Activated naive CD8-positive, alpha-beta T cell treated with anti-CD3 and anti-CD28 coated beads for 36 hours (primary cell): Measurements from ENCODE around the gene ACACA. TPM values are rescaled to one million over a fixed set of nuclear protein-coding genes. Genes with fewer than 3 reads are reported as not detected.
A peak's percentile ranks its signal among the peaks of the same experiment; 100 is the strongest.
"Not testable (repeated sequence)": the region's sequence is repeated elsewhere in the genome, so short reads cannot be mapped to it uniquely, and the experiment has no call there.

Source experiments
- DNase-seq: peaks from one replicate; pipeline ENCODE4 v3.0.0; 2021
- H3K27ac Mint-ChIP-seq: one replicate; pipeline ENCODE4 v1.8.0; 2022; ENCODE audit warnings: mild to moderate bottlenecking, moderate library complexity, mixed read lengths
- H3K27me3 Mint-ChIP-seq: one replicate; pipeline ENCODE4 v1.8.0; 2022; ENCODE audit warnings: mild to moderate bottlenecking, mixed read lengths
- H3K36me3 Mint-ChIP-seq: one replicate; pipeline ENCODE4 v1.8.0; 2021; ENCODE audit warnings: mild to moderate bottlenecking, mixed read lengths
- H3K4me1 Mint-ChIP-seq: one replicate; pipeline ENCODE4 v1.8.0; 2021; ENCODE audit warnings: mixed read lengths
- H3K4me3 Mint-ChIP-seq: one replicate; pipeline ENCODE4 v1.8.0; 2022; ENCODE audit warnings: mild to moderate bottlenecking, moderate library complexity, mixed read lengths
- H3K9me3 Mint-ChIP-seq: one replicate; pipeline ENCODE4 v1.8.0; 2022; ENCODE audit warnings: mixed read lengths
- total RNA-seq, 2 experiments: library from RNA; stranded (reverse); gene quantifications; one replicate each; pipeline ENCODE4 v1.2.3, GENCODE V29; 2021

ACACA gene
- total RNA-seq, 2 experiments from 2014 or later: 68.3 to 76.3 TPM

- no peaks in the 10 kb centered on the region for H3K27me3 Mint-ChIP-seq
- H3K27ac Mint-ChIP-seq: no peak overlapping the region
- no peak overlapping the region for H3K4me3 Mint-ChIP-seq
- DNase-seq: no peak
- no peaks in the 10 kb centered on the region for H3K4me1 Mint-ChIP-seq
- H3K36me3 Mint-ChIP-seq: peaks cover 23% of the 10 kb centered on the region
- peaks cover 7% of the 10 kb centered on the region for H3K9me3 Mint-ChIP-seq
Measured at GRCh38 chr17:37082311-37082860, 324.2 kb downstream of the ACACA start.

GRCh38 chr17:37081287-37081686 is 325.3 kb downstream of the ACACA start:
- peaks cover 7% of the 10 kb centered on the region for H3K9me3 Mint-ChIP-seq
- peaks cover 14% of the 10 kb centered on the region for H3K36me3 Mint-ChIP-seq
- no peaks in the 10 kb centered on the region for H3K27me3 Mint-ChIP-seq
- H3K4me3 Mint-ChIP-seq: no peak overlapping the region
- H3K27ac Mint-ChIP-seq: peak overlapping the region; percentile 17
- DNase-seq: no peak
- H3K4me1 Mint-ChIP-seq: no peaks in the 10 kb centered on the region

GRCh38 chr17:37079735-37080134 is 326.9 kb downstream of the ACACA start:
- Mint-ChIP-seq H3K27ac (no peak overlapping the region), H3K4me1 (no peaks in the 10 kb centered on the region), H3K9me3 (peaks cover 7% of the 10 kb centered on the region), H3K27me3 (no peaks in the 10 kb centered on the region), H3K4me3 (no peak overlapping the region), H3K36me3 (peaks cover 6% of the 10 kb centered on the region)
- no peak for DNase-seq

- H3K4me1 Mint-ChIP-seq: no peaks in the 10 kb centered on the region
- no peak overlapping the region for H3K27ac Mint-ChIP-seq
- no peaks in the 10 kb centered on the region for H3K27me3 Mint-ChIP-seq
- peaks cover 7% of the 10 kb centered on the region for H3K9me3 Mint-ChIP-seq
- H3K4me3 Mint-ChIP-seq: no peak overlapping the region
- peaks cover 6% of the 10 kb centered on the region for H3K36me3 Mint-ChIP-seq
- no peak for DNase-seq
Measured at GRCh38 chr17:37079065-37079708, 327.4 kb downstream of the ACACA start.

GRCh38 chr17:37073464-37073863 is 333.2 kb downstream of the ACACA start:
- H3K27me3 Mint-ChIP-seq, H3K27ac Mint-ChIP-seq, H3K4me3 Mint-ChIP-seq, H3K36me3 Mint-ChIP-seq, DNase-seq, H3K4me1 Mint-ChIP-seq, H3K9me3 Mint-ChIP-seq: not testable (repeated sequence)

- H3K4me3 Mint-ChIP-seq: no peak overlapping the region
Measured at GRCh38 chr17:37069087-37069486, 337.5 kb downstream of the ACACA start.

GRCh38 chr17:37068266-37068665 is 338.4 kb downstream of the ACACA start:
- no peak overlapping the region for H3K27ac Mint-ChIP-seq
- DNase-seq: no peak
- no peaks in the 10 kb centered on the region for H3K36me3 Mint-ChIP-seq
- no peaks in the 10 kb centered on the region for H3K9me3 Mint-ChIP-seq
- no peaks in the 10 kb centered on the region for H3K27me3 Mint-ChIP-seq
- H3K4me1 Mint-ChIP-seq: no peaks in the 10 kb centered on the region
- no peak overlapping the region for H3K4me3 Mint-ChIP-seq

More at GRCh38 chr17:37069087-37069486, 337.5 kb downstream of the ACACA start:
- no peaks in the 10 kb centered on the region for H3K9me3 Mint-ChIP-seq
- H3K27ac Mint-ChIP-seq: no peak overlapping the region
- H3K36me3 Mint-ChIP-seq: no peaks in the 10 kb centered on the region
- H3K4me1 Mint-ChIP-seq: no peaks in the 10 kb centered on the region
- H3K27me3 Mint-ChIP-seq: no peaks in the 10 kb centered on the region
- DNase-seq: no peak

- H3K9me3 Mint-ChIP-seq: no peaks in the 10 kb centered on the region
- H3K27me3 Mint-ChIP-seq: no peaks in the 10 kb centered on the region
- no peak overlapping the region for H3K27ac Mint-ChIP-seq
- H3K4me3 Mint-ChIP-seq: no peak overlapping the region
- H3K36me3 Mint-ChIP-seq: no peaks in the 10 kb centered on the region
- no peaks in the 10 kb centered on the region for H3K4me1 Mint-ChIP-seq
- no peak for DNase-seq
Measured at GRCh38 chr17:37067555-37068111, 339.0 kb downstream of the ACACA start.

- Mint-ChIP-seq H3K4me3 (no peak overlapping the region), H3K36me3 (no peaks in the 10 kb centered on the region), H3K9me3 (no peaks in the 10 kb centered on the region), H3K27ac (no peak overlapping the region), H3K27me3 (no peaks in the 10 kb centered on the region), H3K4me1 (no peaks in the 10 kb centered on the region)
- no peak for DNase-seq
Measured at GRCh38 chr17:37066322-37067255, 340.0 kb downstream of the ACACA start.

- Mint-ChIP-seq H3K4me1 (no peaks in the 10 kb centered on the region), H3K9me3 (no peaks in the 10 kb centered on the region), H3K36me3 (no peaks in the 10 kb centered on the region), H3K27me3 (no peaks in the 10 kb centered on the region), H3K27ac (no peak overlapping the region), H3K4me3 (no peak overlapping the region)
- DNase-seq: no peak
Measured at GRCh38 chr17:37065486-37066321, 340.9 kb downstream of the ACACA start.

GRCh38 chr17:37064956-37065355 is 341.7 kb downstream of the ACACA start:
- H3K4me1 Mint-ChIP-seq: no peaks in the 10 kb centered on the region
- no peaks in the 10 kb centered on the region for H3K27me3 Mint-ChIP-seq
- H3K9me3 Mint-ChIP-seq: no peaks in the 10 kb centered on the region
- no peak overlapping the region for H3K27ac Mint-ChIP-seq
- no peak overlapping the region for H3K4me3 Mint-ChIP-seq
- no peaks in the 10 kb centered on the region for H3K36me3 Mint-ChIP-seq
- DNase-seq: no peak

GRCh38 chr17:37064206-37064605 is 342.4 kb downstream of the ACACA start:
- no peaks in the 10 kb centered on the region for H3K9me3 Mint-ChIP-seq
- no peaks in the 10 kb centered on the region for H3K36me3 Mint-ChIP-seq
- DNase-seq: no peak
- no peak overlapping the region for H3K27ac Mint-ChIP-seq
- H3K4me3 Mint-ChIP-seq: no peak overlapping the region
- H3K27me3 Mint-ChIP-seq: no peaks in the 10 kb centered on the region
- H3K4me1 Mint-ChIP-seq: no peaks in the 10 kb centered on the region

GRCh38 chr17:37062021-37062420 is 344.6 kb downstream of the ACACA start:
- no peaks in the 10 kb centered on the region for H3K27me3 Mint-ChIP-seq
- peaks cover under 1% of the 10 kb centered on the region for H3K36me3 Mint-ChIP-seq
- H3K4me1 Mint-ChIP-seq: no peaks in the 10 kb centered on the region
- no peak overlapping the region for H3K4me3 Mint-ChIP-seq
- no peak overlapping the region for H3K27ac Mint-ChIP-seq
- no peak for DNase-seq
- H3K9me3 Mint-ChIP-seq: no peaks in the 10 kb centered on the region

- no peak for DNase-seq
- H3K4me3 Mint-ChIP-seq: no peak overlapping the region
- no peaks in the 10 kb centered on the region for H3K27me3 Mint-ChIP-seq
- peaks cover 9% of the 10 kb centered on the region for H3K36me3 Mint-ChIP-seq
- H3K9me3 Mint-ChIP-seq: no peaks in the 10 kb centered on the region
- H3K27ac Mint-ChIP-seq: no peak overlapping the region
- no peaks in the 10 kb centered on the region for H3K4me1 Mint-ChIP-seq
Measured at GRCh38 chr17:37060928-37061327, 345.7 kb downstream of the ACACA start.
